Endodermal cell (in vitro differentiated cells): Measurements from ENCODE around the gene TCL1A. TPM values are rescaled to one million over a fixed set of nuclear protein-coding genes. Genes with fewer than 3 reads are reported as not detected.
"Not testable (repeated sequence)": the region's sequence is repeated elsewhere in the genome, so short reads cannot be mapped to it uniquely, and the experiment has no call there.

Source experiments
- DNase-seq: peaks from one replicate; pipeline ENCODE4 v3.0.0-alpha.2; 2017
- H3K27ac ChIP-seq: 2 replicates; pipeline ENCODE4 v1.5.1; 2013; ENCODE audit warnings: mild to moderate bottlenecking, low read depth, low read length, moderate library complexity
- H3K27me3 ChIP-seq: 2 replicates; pipeline ENCODE4 v1.6.1; 2013; ENCODE audit warnings: mild to moderate bottlenecking, low read length, moderate library complexity; ENCODE audit not compliant: insufficient read depth, control insufficient read depth, poor library complexity, severe bottlenecking
- H3K36me3 ChIP-seq: 2 replicates; pipeline ENCODE4 v1.7.0; 2013; ENCODE audit warnings: mild to moderate bottlenecking, low read length, moderate library complexity; ENCODE audit not compliant: control insufficient read depth, insufficient read depth
- H3K4me1 ChIP-seq: one replicate; pipeline ENCODE4 v1.7.0; 2013; ENCODE audit warnings: low read length; ENCODE audit not compliant: control insufficient read depth, insufficient read depth
- H3K4me3 ChIP-seq: 2 replicates; pipeline ENCODE4 v1.5.1; 2013; ENCODE audit warnings: mild to moderate bottlenecking, low read length, moderate library complexity
- H3K9ac ChIP-seq: 2 replicates; pipeline ENCODE4 v1.6.1; 2013; ENCODE audit warnings: mild to moderate bottlenecking, low read length, moderate library complexity; ENCODE audit not compliant: poor library complexity, severe bottlenecking; ENCODE audit errors: extremely low read depth
- H3K9me3 ChIP-seq: 2 replicates; pipeline ENCODE4 v1.6.1; 2013; ENCODE audit warnings: mild to moderate bottlenecking, low read length, moderate library complexity; ENCODE audit not compliant: control insufficient read depth
- H3K27ac Mint-ChIP-seq: 2 replicates; pipeline ENCODE4 v1.8.0; 2020; ENCODE audit warnings: mixed read lengths
- H3K27me3 Mint-ChIP-seq: 2 replicates; pipeline ENCODE4 v1.8.0; 2021; ENCODE audit warnings: mild to moderate bottlenecking, mixed read lengths; ENCODE audit not compliant: insufficient read depth
- H3K36me3 Mint-ChIP-seq: 2 replicates; pipeline ENCODE4 v1.8.0; 2020; ENCODE audit warnings: low read depth, mixed read lengths
- H3K4me1 Mint-ChIP-seq: 2 replicates; pipeline ENCODE4 v1.8.0; 2020; ENCODE audit warnings: mixed read lengths
- H3K4me3 Mint-ChIP-seq: 2 replicates; pipeline ENCODE4 v1.8.0; 2020; ENCODE audit warnings: mild to moderate bottlenecking, moderate library complexity, mixed read lengths
- H3K9me3 Mint-ChIP-seq: 2 replicates; pipeline ENCODE4 v1.8.0; 2020; ENCODE audit warnings: mild to moderate bottlenecking, mixed read lengths
- WGBS, 2 experiments: methylation state at CpG; one replicate each; pipeline versions ENCODE4 v1.1.5 to v1.1.7; 2013; ENCODE audit warnings: missing lambda C conversion rate in 2 of 2, mixed read lengths in 1 of 2; ENCODE audit not compliant: insufficient coverage in 1 of 2, insufficient read length in 1 of 2; 5-methylcytosine and 5-hydroxymethylcytosine counted together
- long read RNA-seq, 4 experiments: library from polyadenylated mRNA in 2 of 4; library from RNA in 1 of 4; library from capped mRNA in 1 of 4; stranded (forward) in 3 of 4; unstranded in 1 of 4; transcript quantifications; one replicate each; pipeline ENCODE4 v2.0.0, GENCODE V29; 2020 to 2021; ENCODE audit warnings: inconsistent platforms in 1 of 4
- polyA plus RNA-seq, 2 experiments: library from polyadenylated mRNA; stranded (reverse); fragments of 50-300 nt; gene quantifications; one replicate each; pipeline ENCODE4 v1.2.3, GENCODE V29; 2013
- total RNA-seq, 2 donors: library from RNA; stranded (reverse); fragmentation: NEBNext Ultra II Directional in 1 of 2; extraction: Animal tissue kit (Norgen Biotek cat#: 25700) in 1 of 2; gene quantifications; 2 replicates in 1 of 2; 3 replicates in 1 of 2; pipeline ENCODE4 v1.2.1, GENCODE V29; 2021
- TF ChIP-seq, protein P1 (sequence below): fragments of 200-600 bp; sonication (generic); conservative IDR thresholded peaks from 2 replicates; pipeline ENCODE4 v1.5.0; 2021; ENCODE audit warnings: antibody characterized with exemption, mild to moderate bottlenecking

TCL1A gene
- total RNA-seq, result 1 to 10 TPM in 1 of 2 donors, under 1 TPM in 1; 0.53 to 1.8 TPM
- polyA plus RNA-seq (2013, experiment 1 of 2), result not detected
- polyA plus RNA-seq (2013, experiment 2 of 2), result not detected
- long read RNA-seq, experiment 1, result 0 reads
- long read RNA-seq, experiment 2, result 0 reads
- long read RNA-seq, experiment 3, partial matches to known transcripts, result 0 of 1 reads
- long read RNA-seq, experiment 3, other reads (novel, unspliced or antisense), result 0 of 1 reads
- long read RNA-seq, experiment 4, result 0 reads

- no peaks in the 10 kb centered on the region for H3K4me1 ChIP-seq
- 91 to 97% methylated on average over 25 to 47 of the region's 47 CpGs for WGBS, 2 experiments
- H3K9ac ChIP-seq, result no peak within 1 kb of the TSS
- H3K36me3 ChIP-seq, result no peaks in the 10 kb centered on the region
- Mint-ChIP-seq H3K4me1 (peaks cover 9% of the 10 kb centered on the region), H3K27me3 (peaks cover 43% of the 10 kb centered on the region), H3K9me3 (no peaks in the 10 kb centered on the region), H3K27ac (peak within 1 kb of the TSS; percentile 13), H3K4me3 (peak within 1 kb of the TSS; percentile 48), H3K36me3 (no peaks in the 10 kb centered on the region)
- TF ChIP-seq, protein P1, sequence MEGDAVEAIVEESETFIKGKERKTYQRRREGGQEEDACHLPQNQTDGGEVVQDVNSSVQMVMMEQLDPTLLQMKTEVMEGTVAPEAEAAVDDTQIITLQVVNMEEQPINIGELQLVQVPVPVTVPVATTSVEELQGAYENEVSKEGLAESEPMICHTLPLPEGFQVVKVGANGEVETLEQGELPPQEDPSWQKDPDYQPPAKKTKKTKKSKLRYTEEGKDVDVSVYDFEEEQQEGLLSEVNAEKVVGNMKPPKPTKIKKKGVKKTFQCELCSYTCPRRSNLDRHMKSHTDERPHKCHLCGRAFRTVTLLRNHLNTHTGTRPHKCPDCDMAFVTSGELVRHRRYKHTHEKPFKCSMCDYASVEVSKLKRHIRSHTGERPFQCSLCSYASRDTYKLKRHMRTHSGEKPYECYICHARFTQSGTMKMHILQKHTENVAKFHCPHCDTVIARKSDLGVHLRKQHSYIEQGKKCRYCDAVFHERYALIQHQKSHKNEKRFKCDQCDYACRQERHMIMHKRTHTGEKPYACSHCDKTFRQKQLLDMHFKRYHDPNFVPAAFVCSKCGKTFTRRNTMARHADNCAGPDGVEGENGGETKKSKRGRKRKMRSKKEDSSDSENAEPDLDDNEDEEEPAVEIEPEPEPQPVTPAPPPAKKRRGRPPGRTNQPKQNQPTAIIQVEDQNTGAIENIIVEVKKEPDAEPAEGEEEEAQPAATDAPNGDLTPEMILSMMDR, result peak; percentile 59
- H3K9me3 ChIP-seq, result no peaks in the 10 kb centered on the region
- no peak within 1 kb of the TSS for H3K27ac ChIP-seq
- no peak within 1 kb of the TSS for H3K4me3 ChIP-seq
- peak; percentile 81 for DNase-seq
- no peaks in the 10 kb centered on the region for H3K27me3 ChIP-seq
These were observed at the start of gene TCL1A for GRCh38 chr14:95713596-95714371. Gene TCL1A, minus strand, starts transcription at chr14:95714125. Its CDS starts 59 bp downstream, at chr14:95714066.

DNA sequence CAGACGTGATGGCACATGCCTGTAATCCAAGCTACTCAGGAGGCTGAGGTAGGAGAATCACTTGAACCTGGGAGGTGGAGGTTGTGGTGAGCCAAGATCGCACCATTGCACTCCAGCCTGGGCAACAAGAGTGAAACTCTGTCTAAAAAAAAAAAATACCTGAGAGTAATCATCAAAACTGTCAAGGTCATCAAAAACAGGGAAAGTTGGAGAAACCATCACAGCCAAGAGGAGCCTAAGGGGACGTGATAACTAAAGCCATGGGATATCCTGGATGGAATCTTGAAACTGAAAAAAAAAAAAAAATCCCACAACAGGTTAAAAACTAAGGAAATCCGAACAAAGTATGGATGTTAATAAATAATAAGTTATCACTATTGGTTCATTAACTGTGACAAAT, 49.1 kb upstream of the TCL1A start:
- DNase-seq, H3K9me3 Mint-ChIP-seq, H3K4me3 ChIP-seq, H3K36me3 Mint-ChIP-seq, H3K27ac Mint-ChIP-seq, H3K36me3 ChIP-seq, H3K9ac ChIP-seq, H3K9me3 ChIP-seq, H3K4me1 ChIP-seq, H3K4me3 Mint-ChIP-seq, H3K4me1 Mint-ChIP-seq, H3K27ac ChIP-seq: not testable (repeated sequence)
- 88 to 90% methylated on average over 2 to 3 of the region's 4 CpGs for WGBS, 2 experiments
- H3K27me3 ChIP-seq, result peaks cover 15% of the 10 kb centered on the region
- peaks cover 17% of the 10 kb centered on the region for H3K27me3 Mint-ChIP-seq

DNA sequence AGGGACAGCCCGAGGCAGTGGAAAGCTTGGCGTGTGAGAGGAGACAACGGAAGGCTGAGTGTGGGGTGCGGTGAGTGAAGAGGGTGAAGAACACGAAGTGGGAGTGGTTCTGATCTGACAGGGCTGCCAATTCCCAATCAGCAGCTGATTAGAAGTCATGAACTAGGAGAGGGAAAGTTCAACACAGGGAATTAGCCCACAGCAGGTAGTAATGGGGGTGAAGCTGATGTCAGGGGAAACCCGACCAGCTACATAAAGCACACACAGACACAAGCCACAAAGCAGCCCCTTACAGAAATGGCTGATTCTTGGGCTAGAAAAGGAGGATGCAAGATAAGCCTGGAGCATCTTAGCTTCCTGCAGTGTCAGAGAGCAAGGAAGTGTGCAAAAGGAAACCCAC, 47.5 kb upstream of the TCL1A start:
- no peak overlapping the region for H3K4me3 ChIP-seq
- Mint-ChIP-seq H3K36me3 (no peaks in the 10 kb centered on the region), H3K9me3 (no peaks in the 10 kb centered on the region), H3K27ac (no peak overlapping the region), H3K27me3 (peaks cover 17% of the 10 kb centered on the region), H3K4me1 (peaks cover 9% of the 10 kb centered on the region), H3K4me3 (no peak overlapping the region)
- H3K36me3 ChIP-seq, result no peaks in the 10 kb centered on the region
- peak; percentile 78 for DNase-seq
- H3K9me3 ChIP-seq, result peaks cover 6% of the 10 kb centered on the region
- H3K4me1 ChIP-seq, result no peaks in the 10 kb centered on the region
- no peak overlapping the region for H3K9ac ChIP-seq
- peaks cover 15% of the 10 kb centered on the region for H3K27me3 ChIP-seq
- 56 to 62% methylated on average over 2 to 5 of the region's 6 CpGs for WGBS, 2 experiments
- no peak overlapping the region for H3K27ac ChIP-seq
- TF ChIP-seq, protein P1, result no peak
